Measurements from ENCODE around the gene LANCL2.
"Not testable (repeated sequence)": the region's sequence is repeated elsewhere in the genome, so short reads cannot be mapped to it uniquely, and the experiment has no call there.

LANCL2 gene, protein sequence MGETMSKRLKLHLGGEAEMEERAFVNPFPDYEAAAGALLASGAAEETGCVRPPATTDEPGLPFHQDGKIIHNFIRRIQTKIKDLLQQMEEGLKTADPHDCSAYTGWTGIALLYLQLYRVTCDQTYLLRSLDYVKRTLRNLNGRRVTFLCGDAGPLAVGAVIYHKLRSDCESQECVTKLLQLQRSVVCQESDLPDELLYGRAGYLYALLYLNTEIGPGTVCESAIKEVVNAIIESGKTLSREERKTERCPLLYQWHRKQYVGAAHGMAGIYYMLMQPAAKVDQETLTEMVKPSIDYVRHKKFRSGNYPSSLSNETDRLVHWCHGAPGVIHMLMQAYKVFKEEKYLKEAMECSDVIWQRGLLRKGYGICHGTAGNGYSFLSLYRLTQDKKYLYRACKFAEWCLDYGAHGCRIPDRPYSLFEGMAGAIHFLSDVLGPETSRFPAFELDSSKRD

DNA sequence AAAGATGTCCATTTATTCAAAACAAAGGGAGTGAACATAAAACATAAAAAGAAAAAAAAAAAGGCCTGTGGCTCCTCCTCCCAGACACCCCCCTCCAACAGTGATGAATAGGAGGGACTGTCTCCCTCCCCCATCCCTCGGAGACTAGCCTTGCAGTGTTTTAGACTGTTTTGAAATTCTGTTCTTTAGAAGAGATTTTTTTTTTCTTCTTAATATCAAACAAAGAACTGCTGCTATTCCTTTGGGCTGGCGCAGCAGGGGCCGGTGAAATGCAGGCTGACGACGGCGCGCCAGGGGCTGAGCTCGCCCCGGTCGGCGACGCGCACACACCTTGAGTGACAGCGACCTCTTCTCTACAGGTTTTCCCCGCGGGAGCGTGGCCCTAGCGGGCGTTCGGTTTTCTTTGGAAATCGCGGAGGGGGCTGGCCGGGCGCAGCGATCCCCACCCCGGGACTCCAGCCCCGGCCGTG is at the start of gene LANCL2:
Gene LANCL2, plus strand, starts transcription at position 133 of the 470 bp plus-strand sequence. CDS start 689 bp downstream, outside the sequence.
- DNase-seq: peak in 4 of 14 donors; percentile 68 to 81 (median 78)

DNA sequence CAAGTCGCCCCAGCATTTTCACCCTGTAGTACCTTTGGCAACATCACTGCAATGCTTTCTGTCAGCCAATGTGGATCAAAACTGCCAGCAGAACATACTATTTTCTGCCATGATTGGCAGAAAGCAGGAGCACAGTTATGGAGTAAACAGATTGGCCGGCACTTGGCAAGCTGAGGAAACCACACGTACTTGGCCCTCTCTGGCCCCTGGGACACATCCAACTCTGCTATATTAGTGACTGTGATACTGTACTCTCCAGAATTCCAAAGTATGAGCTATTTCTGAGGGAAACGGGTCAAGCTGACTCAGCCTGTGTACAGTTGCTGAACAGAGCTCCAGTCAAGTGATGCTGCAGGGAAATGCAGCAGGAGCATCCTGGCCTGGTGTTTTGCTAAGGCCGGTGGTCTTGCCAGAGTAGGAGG is 39.8 kb upstream of the LANCL2 start:
- peak in 2 of 14 donors; percentile 48 to 98 for DNase-seq

DNA sequence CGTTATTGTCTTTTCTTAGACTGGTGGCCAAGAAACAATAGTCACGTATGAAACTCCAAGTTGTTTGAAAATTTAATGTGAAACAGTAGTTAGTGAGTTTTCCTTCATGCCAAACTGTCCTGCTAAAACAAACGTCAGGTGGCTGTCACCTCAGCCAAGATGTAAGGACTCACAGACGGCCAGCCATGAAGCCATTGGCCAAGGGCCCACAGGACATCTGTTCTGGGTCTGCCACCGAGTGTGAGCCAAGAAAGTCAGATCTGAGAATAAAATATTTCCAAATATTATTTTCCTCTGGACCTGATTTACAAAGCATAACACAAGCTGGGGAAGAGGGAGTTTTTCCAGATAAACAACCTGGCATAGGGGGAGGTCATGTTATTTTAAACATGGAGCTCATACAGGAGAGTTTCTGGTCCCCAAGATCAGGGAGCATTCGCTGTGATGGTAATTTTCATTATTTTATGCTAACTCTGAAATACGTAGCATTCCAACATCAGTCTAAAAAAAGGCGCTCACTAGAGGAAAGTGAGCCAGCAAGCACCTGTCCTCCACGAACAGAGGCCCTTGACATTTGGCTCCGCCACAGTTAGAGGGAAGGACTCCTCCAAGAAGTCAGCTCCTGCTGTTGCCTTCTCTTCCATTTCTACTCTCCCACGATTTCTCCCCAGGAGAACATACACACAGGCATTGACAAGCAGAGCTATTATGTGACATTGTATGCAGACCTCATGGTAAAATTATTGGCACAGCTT is 38.9 kb upstream of the LANCL2 start:
- peak in 2 of 14 donors; percentile 34 to 89 for DNase-seq

DNA sequence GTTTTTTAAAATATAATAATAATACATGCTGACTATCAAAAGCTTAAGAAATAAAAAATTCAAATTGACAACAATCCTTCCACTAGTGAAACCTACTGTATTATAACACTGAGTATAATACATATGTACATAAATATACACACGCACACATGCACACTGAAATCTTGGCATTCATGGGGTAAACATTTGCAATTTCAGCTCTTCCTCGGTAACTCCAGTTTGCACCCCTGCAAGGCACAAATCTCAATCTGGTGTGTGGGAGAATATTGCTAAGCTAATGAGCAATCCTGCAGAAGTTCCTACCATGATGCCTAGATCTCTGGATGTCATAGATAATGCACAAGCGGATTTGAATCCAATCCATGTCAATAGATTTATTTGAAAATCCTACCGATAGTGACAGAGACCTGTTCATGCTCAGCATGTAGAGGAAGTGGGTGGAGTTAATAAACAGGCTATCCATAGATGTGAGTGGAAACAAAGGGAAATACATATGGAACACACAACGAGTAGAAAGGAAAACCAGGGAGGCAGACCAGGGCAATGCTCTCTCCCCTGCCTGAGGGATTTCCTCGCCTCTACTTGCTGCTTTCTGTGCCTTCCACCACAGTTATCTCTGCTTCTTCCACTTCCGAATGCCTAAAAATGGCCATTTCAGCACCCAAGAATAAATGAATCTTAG is 38.1 kb upstream of the LANCL2 start:
- no peak for DNase-seq

DNA sequence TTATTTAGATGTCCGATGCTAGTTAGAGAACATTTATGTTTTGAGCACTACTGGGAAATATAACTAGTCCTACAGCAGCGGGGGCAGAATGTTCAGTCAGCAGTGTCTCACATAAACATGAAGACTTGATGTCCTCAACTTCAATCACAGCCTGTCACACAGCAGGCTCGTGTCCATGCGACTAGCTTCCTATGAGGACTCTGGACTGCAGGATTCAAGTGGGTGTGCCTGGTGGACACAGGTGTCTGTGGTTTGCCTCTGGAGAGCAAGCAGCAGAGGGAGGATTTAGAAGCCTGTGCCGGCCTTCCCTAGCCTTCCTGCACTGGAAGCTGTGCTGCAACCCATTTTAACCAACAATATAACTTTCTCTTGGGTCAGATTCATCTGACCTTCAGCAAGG is 30.0 kb upstream of the LANCL2 start:
- DNase-seq: no peak

DNA sequence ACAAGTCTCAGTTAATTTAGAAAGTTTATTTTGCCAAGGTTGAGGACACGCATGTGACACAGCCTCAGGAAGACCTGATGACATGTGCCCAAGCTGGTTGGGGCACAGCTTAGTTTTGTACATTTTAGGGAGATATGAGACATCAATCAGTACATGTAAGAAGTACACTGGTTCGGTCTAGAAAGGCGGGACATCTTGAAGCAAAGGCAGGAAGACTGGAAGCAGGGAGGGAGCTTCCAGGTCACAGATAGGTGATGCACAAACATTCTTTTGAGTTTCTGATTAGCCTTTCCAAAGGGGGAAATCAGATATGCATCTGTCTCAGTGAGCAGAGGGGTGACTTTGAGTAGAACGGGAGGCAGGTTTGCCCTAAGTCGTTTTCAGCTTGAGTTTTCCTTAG is 29.4 kb upstream of the LANCL2 start:
- DNase-seq: no peak

DNA sequence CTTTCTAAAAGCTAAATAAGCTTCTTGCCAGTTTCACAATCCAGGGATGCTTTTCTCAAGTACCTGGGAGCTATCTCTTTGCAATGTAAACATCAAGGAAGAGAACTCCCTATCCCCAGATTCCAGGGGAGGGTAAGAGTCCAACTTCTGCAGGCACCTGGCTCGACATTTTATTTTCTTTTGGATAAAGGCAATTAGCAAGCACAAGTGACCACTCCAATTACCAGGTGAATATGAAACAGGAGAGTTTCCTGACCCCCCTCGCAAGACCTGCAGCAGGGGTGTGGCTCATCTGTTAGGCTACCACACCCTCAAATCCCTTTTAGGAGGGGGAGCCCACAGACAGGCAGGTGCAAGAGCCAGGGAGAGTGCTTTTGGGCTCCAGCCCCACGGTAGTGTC is 28.6 kb upstream of the LANCL2 start:
- DNase-seq: no peak

DNA sequence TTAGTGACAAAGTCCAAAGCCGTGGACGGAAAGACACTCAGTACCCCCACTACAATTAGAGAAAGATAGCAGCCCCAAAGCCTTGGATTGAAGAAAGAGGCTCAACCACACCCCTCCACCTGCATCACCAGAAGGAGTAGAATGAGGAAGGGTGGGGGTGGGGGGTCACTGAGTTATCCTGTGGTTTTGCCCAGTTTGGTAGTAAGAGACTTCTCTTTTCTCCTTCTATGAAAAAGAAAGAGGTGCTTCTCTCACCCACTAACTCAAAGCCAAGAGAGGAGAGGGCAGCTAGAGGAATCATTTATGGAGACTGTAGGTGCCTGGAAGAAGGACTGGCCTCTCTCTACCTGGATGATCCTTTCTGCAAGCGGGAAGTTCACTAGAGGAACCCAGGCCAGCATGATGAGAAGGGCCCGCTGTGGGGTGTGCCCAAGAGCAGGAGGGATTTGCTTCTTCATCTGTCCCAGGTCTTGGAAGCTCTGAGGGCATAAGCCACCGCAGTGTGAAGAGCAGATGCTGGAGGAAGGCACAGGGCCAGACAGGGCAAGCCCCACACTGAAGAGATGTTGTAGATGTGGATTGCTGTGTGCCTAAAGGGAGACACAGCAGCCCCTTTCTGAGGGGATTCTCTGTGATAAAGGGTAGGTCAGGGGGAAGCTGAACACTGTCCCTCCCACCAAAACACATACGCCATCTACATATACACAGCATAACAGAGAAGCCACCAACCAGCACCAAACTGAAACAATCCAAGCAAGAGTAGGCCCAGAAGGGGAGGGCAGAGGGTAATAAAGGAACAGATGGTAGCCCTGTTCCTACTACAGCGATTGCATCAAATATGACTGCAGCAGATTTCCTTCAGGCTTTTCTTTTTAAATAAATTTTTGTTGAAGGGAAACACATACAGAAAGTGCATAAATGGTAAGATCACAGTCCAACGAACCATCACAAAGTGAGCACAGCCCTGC is 25.8 kb upstream of the LANCL2 start:
- DNase-seq: peak in 2 of 14 donors; percentile 8 to 87

DNA sequence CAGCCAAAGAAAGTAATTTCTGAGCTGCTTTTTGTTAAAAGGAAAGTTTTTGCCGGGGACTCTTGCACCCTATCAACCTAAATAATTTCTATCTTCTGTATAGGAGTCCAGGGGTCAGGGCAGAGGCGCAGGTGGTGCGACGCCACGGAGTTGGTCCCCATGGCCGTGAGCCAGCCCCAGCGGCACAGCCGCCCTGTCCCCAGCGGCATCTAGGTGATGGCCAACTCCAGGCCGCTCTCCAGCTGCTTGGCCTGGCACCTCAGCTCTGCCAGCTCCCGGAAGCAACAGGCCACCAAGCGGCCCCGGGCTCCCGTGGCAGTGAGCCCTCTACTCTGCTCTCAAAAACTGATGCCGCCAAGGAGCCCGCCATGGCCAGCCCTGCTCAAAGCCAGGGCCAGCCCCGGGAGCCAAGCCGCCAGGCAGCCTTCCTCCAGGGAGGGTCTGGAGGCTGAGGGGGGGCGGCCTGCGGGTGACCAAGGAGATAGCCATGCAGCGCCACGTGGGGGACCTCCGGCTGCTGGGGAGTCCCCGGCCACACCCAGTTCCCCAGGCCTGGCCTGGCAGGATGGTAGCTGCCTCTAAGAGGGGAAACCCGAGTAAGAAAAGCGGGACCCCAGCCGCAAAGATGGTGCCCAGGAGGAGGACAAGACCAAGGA is 22.8 kb upstream of the LANCL2 start:
- no peak for DNase-seq

DNA sequence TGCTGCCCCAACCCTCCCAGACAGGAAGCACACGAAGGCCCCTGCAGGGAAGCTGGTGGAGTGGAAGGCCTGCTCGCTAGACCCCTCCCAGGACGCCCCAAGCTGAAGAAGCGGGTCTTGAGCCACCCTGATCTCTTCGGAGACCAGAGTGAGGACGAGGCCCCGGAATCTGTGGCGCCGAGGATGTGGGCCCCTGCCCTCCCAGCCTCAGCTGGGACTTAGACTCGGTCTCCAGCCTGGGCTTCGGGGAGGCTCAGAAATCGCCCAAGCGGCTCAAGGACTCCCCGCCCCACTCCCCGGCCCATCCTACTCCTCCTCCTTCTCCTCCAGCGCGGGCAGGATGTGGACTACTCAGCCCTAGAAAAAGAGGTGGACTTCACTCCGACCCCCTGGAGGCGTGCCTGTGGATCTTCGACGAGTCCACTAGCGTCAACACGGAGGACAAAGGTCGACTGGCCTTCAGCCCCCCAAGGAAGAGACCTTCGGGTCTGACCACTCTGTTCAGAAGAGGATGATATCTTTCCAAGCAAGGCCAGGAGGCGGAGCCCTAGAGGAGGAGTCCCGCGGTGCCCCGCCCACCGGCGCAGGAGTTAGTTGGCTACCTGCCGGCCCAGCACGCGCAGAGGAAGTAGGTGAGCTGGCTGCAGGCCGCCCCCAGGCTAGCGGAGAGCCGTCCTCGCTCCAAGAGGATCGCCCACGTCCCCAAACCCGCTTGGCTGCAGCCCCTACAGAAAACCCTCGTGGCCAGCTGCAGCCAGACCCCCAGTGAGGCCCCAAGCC is 21.9 kb upstream of the LANCL2 start:
- no peak for DNase-seq

DNA sequence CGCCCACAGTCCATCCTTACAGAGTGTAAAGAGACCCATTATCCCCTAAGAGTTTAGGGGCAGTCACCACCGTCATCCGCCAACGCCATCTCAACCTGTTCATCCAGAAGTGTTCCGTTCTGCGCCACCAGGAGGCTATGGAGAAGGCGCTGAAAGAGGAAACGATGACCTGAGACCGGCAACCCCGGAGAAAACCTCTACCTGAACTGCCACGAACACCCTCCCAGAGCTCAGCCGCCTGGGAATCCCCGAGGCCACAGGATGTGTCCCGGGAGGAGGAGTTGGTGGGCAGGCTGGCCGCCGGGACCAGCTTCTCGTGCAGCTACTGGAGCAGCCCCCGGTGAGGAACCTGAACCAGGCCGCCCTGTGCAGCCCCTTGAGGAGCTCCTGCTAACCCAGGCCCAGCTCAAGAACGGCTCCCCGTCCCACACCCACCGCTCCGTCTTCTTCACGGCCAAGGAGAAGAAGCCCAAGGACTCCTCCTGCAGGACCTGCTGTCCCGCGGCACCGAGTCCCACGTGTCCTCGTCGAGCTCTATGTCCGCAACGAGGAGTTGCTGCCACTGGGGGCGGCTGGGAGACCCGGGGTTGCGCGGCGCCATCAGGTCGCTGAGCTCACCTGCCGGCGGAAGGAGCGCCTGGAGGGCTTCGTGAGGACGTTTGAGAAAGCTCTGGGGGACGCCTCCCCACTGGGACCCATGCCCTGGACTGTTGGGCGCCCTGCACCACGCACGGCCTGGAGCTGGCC is 21.1 kb upstream of the LANCL2 start:
- DNase-seq: no peak

DNA sequence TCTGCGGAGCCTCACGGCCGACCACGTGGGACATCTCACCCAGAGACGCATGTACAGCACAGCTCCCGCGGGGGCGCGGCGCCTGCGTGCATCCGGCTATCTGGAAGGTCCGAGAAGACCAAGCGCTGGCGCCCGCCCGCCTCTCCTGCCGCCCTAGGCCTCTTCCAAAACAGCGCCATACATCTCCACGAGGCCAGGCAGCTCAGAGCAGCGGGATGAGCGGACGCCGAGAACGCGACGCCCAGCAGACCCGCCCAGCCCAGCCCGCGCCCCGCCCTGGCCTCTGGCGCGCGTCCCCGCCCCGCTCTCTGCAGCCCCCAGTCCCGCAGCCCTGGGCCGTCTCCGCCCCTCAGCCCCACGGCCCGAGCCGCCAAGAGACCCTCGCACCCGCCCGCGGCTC is 20.3 kb upstream of the LANCL2 start:
- DNase-seq: no peak

DNA sequence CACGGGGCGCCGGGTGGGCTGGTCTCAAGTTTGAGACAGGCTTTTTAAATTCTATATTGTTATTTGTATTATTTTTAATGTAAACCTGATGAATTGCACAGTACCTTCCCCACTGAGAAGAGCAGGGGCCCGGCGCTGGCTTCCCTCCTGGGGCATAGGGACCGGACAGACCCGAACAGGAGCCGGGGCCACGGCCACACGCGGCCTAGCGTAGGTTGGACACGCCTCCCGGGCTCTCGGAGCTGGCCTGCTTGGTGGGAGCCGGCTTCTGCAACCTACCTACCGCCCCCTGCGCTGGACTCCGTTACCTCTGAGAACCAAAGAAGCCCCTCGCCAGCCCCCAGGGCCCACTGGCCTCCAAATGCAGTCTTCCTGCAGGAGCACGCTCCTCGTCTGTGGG is 19.8 kb upstream of the LANCL2 start:
- no peak for DNase-seq

DNA sequence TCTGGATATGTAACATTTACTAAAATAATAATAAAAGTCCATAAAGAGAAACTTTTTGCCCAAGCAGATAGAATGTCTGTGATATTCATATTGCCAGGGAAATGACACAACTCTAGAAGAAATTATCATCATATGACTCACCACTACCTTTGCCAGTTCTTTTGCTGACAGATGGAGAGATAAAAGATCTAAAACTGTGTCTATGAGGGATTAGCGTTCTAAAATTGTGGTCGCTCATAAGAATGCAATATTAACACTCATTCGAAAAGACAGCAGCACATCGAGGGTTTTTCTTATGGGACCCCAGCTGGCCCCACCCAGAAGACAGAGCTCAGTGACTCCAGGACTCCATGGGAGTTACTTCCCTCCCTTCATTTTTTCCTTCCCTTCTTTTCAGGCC is 16.6 kb upstream of the LANCL2 start:
- peak in 1 of 14 donors; percentile 39 for DNase-seq

DNA sequence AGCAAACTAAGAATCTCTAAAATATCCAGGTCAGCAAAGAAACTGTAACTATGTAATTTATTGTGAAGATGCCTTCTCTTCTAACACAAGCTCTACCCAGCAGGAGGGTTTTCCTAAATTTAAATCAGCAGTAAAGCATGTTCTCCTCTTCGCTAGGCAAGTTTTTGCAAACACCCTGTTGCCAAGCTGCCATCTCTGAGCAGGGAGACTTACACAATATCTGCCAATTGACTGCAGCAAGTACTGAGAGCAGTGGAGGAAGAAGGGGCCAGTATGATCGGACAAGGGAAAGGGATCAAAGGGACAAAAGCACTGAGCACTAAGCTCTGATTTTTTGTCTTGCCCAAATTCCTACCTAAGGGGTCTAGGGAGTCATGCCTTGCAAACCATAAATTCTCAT is 16.0 kb upstream of the LANCL2 start:
- peak in 1 of 14 donors; percentile 10 for DNase-seq

DNA sequence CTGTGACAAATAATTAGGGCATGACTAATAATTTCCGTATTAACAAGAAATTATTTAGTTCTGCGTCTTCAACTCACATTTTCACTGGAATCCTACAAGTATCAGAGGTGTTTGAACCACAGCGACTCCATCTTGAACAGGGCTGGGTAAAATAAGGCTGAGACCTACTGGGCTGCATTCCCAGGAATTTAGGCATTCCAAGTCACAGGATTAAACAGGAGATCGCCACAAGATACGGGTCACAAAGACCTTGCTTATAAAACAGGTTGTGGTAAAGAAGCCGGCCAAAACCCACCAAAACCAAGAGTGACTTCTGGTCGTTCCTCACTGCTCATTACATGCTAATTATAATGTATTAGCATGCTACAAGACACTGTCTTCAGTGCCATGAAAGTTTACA is 14.9 kb upstream of the LANCL2 start:
- no peak for DNase-seq

DNA sequence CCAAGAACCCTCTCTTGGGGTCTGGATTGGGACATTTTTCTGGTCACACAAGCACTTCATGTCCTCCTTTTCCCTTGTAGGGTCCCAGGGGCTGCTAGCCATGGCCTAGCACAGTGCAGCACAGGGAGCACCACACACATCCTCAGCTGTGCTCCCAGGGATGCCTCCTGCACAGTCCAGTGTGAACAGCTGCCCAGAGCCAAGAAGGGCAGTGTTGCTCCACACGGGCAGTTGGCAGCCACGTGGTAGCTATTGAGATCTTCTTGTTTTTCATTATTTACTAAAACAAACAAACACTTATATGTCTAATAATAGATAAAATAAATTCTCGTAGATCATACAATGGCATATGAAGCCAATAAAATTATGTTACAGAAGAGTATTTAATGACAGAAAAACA is 13.9 kb upstream of the LANCL2 start:
- DNase-seq: no peak

DNA sequence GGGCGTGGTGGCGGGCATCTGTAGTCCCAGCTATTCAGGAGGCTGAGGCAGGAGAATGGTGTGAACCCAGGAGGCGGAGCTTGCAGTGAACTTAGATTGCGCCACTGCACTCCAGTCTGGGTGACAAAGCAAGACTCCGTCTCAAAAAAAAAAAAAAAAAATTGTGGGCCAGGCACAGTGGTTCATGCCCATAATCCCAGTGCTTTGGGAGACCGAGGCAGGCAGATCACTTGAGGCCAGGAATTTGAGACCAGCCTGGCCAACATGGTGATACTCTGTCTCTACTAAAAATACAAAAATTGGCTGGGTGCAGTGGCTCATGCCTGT is 12.2 kb upstream of the LANCL2 start:
- DNase-seq: not testable (repeated sequence)

DNA sequence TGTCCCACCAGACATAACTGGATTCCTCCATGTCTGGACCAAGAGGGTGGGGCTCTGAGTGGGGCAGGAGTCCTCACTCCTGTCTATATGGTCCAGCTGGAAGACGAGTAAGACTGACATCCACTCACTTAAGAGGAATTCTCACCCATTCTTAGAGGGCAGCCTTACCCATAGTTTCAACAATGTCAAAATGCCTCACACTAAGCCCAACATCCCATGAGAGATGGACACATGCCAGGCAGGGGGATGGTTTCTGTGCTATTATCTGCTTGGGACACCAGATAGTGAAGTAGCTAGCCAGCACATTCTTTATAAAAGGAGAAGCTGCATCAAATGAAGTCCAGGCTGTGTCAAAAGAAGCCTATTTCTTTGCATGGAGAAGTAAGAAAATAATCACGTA is 4.7 kb upstream of the LANCL2 start:
- no peak for DNase-seq

DNA sequence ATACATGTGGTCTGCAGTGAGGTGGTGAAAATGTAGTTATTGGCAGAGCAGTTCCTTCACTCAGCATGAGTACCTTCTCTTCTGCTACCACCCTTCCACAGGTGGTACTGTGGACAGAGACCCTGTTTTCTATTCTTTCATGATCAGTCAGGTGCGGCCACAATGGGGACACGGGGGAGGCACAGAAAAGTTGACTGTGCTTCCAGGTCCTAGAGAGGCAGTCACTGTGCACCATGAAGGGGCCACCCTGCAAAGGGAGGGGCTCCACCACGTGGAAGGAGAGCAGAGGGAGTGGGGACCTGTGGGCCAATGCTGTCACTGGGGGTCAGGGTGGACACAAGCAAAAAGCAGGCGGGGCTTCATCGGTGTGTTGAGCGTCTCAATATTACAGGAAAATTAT is 3.6 kb upstream of the LANCL2 start:
- DNase-seq: no peak

Measured in C1 segment of cervical spinal cord (tissue), 14 donors.